Heart left ventricle (tissue), 16 donors: Measurements from ENCODE around the gene KHK. TPM values are rescaled to one million over a fixed set of nuclear protein-coding genes. Genes with fewer than 3 reads are reported as not detected.

Experiments
- ATAC-seq, 4 donors: fragments of 200-7000 bp; cut with Tn5 transposase; one replicate each; pipeline ENCODE4 v1.9.1; 2020 to 2022; ENCODE audit warnings: moderate library complexity in 4 of 4, mild to moderate bottlenecking in 3 of 4, moderate number of reproducible peaks in 1 of 4
- DNase-seq, 5 donors: peaks; one replicate each; pipeline ENCODE4 v3.0.0-alpha.2; 2020
- H3K27ac ChIP-seq, 12 donors: fragments of 200-600 bp; sonication (generic) in 4 of 12; one replicate each; pipeline versions ENCODE4 v1.5.0 to v1.8.0; 2016 to 2022; ENCODE audit warnings: mild to moderate bottlenecking in 2 of 12
- H3K27me3 ChIP-seq, 9 donors: fragments of 200-600 bp; sonication (generic) in 2 of 9; one replicate each; pipeline versions ENCODE4 v1.5.1 to v1.8.0; 2016 to 2022; ENCODE audit warnings: mild to moderate bottlenecking in 3 of 9
- H3K36me3 ChIP-seq, 9 donors: fragments of 200-600 bp; sonication (generic) in 2 of 9; one replicate each; pipeline versions ENCODE4 v1.5.0 to v1.8.0; 2018 to 2022; ENCODE audit warnings: mild to moderate bottlenecking in 2 of 9
- H3K4me1 ChIP-seq, 12 donors: fragments of 200-600 bp; sonication (generic) in 4 of 12; one replicate each; pipeline versions ENCODE4 v1.5.0 to v1.8.0; 2016 to 2022; ENCODE audit warnings: mild to moderate bottlenecking in 3 of 12
- H3K4me3 ChIP-seq, 12 donors: fragments of 200-600 bp; sonication (generic) in 4 of 12; one replicate each; pipeline versions ENCODE4 v1.5.0 to v1.8.0; 2017 to 2022; ENCODE audit warnings: mild to moderate bottlenecking in 9 of 12, moderate library complexity in 4 of 12
- H3K9me3 ChIP-seq, 12 donors: fragments of 200-600 bp; sonication (generic) in 4 of 12; one replicate each; pipeline versions ENCODE4 v1.5.0 to v1.8.0; 2016 to 2022; ENCODE audit warnings: mild to moderate bottlenecking in 1 of 12
- POLR2A ChIP-seq, 2 donors: fragments of 450-650 bp; IDR thresholded peaks; one replicate each; pipeline ENCODE4 v1.6.1; 2017; ENCODE audit warnings: antibody characterized with exemption in 2 of 2, mild to moderate bottlenecking in 2 of 2, moderate library complexity in 2 of 2
- WGBS, 4 donors: extraction: QIAGEN DNeasy Blood & Tissue Kit in 2 of 4; methylation state at CpG; one replicate each; pipeline versions ENCODE4 v1.1.5 to v1.1.7; 2013 to 2018; 5-methylcytosine and 5-hydroxymethylcytosine counted together
- intact Hi-C, 10 donors: fragments of 100-400 bp; cut with DNase I; formaldehyde crosslinking; loops; one replicate each; pipeline versions ENCODE4 v1.11.1 to v1.14.2; 2022
- polyA plus RNA-seq, 2 donors: library from polyadenylated mRNA; stranded (reverse); fragments of 200-250 nt; gene quantifications; one replicate each; pipeline ENCODE4 v1.2.3, GENCODE V29; 2013
- total RNA-seq, 9 donors: library from RNA; depleted of rRNA in 2 of 9; stranded (reverse); fragments of >200 nt in 2 of 9; fragmentation: NEBNext Ultra II Directional in 3 of 9; extraction: Animal tissue kit (Norgen Biotek cat#: 25700) in 3 of 9; gene quantifications; one replicate each; pipeline versions ENCODE4 v1.1.0 to v1.2.4, GENCODE V29; 2016 to 2023
- TF ChIP-seq, protein P1 (sequence below), 12 donors: fragments of 200-600 bp; sonication (generic) in 4 of 12; IDR thresholded peaks; one replicate each; pipeline versions ENCODE4 v1.5.0 to v1.8.0; 2018 to 2022; ENCODE audit warnings: antibody characterized with exemption in 12 of 12, mild to moderate bottlenecking in 5 of 12
- donor health status: ischemic (EF 13 %, LVEDD 7.1; RV severe dilation, severe dysfunction).
- donor health status: healthy with polysubstance abuse.
- donor health status: DM: no; HTN: yes; CAD: no.
- donor health status: DM: no; HTN: no; CAD: no.
- donor health status: ischemic (EF 25% LVEDD 6.9; RV normal size, moderate dysfunction).
- donor health status: ischemic (EF 25% LVEDD 5.7; RV mildly dilated, moderate dysfunction).
- donor health status: healthy.
- donor health status: DM: yes; HTN: yes; CAD: no.
- donor health status: ischemic (EF 35%, LVEDD 5.7; RV mildly dilated, moderate dysfunction).
- donor health status: nonischemic (EF 11% LVEDD 7.7; RV severe dilation, severe dysfunction).
- donor health status: DM: yes; HTN: yes; CAD: no.
- donor health status: PGD.
- donor health status: ischemic (EF 29% LVEDD 5.4; RV normal size, mild dysfunction).
- donor health status: nonischemic (EF 23%, LVEDD 6.1; RV moderate dilation, normal function).

Gene KHK
- total and polyA plus RNA-seq, 11 donors: 0.89 to 3.9 (median 1.8) TPM

DNA sequence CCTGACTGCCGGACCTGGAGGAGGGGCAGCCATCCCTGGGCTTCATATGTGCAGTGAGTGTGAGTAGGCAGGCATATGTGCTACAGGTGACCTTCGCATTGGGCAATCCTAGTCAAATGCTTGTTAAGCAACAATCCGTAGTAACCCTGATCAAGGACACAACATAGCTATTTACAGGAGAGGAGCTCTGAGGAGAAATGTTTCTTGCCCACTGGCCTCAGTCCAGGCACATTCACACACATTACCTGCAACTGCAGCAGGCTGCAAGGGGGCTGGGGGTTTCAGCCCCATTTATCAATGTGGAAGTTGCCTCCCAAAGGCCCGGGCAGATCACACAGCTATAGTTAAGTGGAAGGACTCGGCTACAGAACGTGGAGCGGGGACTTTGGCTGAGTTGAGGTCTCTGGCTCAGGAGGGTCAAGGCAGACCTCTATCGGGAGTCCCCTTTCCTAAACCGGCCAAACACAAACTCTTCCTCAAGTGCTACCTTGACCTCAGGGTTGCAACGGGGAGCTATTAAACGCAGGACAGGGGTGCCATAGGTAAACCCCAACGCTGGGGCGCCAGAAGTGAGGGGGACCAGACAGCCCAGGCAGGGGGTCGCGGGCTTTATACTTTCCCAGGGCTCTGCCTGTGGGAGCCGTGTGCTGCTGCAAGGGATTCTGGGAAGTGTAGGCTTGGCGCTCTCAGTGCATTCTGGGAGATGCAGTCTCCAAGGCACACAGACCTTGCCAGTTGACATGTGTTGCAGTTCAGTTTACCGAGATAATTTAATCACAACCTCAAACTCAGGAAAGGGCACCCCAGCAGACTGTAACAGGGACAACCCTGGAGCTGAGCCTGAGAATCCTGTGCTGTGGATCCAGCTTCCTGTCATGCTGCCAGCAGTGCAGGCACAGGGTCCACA is 9.4 kb downstream of the KHK start:
- H3K36me3 ChIP-seq: no peaks in the 10 kb centered on the region
- H3K4me1 ChIP-seq: peaks cover 0 to 20% (median 8%) of the 10 kb centered on the region in 12 donors
- intact Hi-C loops: loop anchor here in 7 of 10 donors (2.0 to 10.0 kb wide), 7 partner anchors 95 to 251 kb away; partner anchors contain the start of genes TRIM54 (in 4 of the 7), DNAJC5G (in 1 of the 7) and DPYSL5 (in 1 of the 7)
- ATAC-seq: peak; percentile 62 to 89 (median 86)
- peak; percentile 65 to 77 (median 71) for DNase-seq
- peak overlapping the region in 6 of 12 donors; percentile 7 to 68 (median 56) for H3K27ac ChIP-seq
- H3K27me3 ChIP-seq: no peaks in the 10 kb centered on the region
- TF ChIP-seq, protein P1, sequence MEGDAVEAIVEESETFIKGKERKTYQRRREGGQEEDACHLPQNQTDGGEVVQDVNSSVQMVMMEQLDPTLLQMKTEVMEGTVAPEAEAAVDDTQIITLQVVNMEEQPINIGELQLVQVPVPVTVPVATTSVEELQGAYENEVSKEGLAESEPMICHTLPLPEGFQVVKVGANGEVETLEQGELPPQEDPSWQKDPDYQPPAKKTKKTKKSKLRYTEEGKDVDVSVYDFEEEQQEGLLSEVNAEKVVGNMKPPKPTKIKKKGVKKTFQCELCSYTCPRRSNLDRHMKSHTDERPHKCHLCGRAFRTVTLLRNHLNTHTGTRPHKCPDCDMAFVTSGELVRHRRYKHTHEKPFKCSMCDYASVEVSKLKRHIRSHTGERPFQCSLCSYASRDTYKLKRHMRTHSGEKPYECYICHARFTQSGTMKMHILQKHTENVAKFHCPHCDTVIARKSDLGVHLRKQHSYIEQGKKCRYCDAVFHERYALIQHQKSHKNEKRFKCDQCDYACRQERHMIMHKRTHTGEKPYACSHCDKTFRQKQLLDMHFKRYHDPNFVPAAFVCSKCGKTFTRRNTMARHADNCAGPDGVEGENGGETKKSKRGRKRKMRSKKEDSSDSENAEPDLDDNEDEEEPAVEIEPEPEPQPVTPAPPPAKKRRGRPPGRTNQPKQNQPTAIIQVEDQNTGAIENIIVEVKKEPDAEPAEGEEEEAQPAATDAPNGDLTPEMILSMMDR (IDR thresholded peaks at IDR 0.05): peak in 1 of 12 donors; percentile 14
- TF ChIP-seq POLR2A (IDR thresholded peaks at IDR 0.05): no peak
- 24 to 31% (median 25%) methylated on average over 16 to 18 of the region's 18 CpGs for WGBS, 4 donors
- peak overlapping the region in 9 of 12 donors; percentile 14 to 50 (median 43) for H3K4me3 ChIP-seq
- H3K9me3 ChIP-seq: no peaks in the 10 kb centered on the region

DNA sequence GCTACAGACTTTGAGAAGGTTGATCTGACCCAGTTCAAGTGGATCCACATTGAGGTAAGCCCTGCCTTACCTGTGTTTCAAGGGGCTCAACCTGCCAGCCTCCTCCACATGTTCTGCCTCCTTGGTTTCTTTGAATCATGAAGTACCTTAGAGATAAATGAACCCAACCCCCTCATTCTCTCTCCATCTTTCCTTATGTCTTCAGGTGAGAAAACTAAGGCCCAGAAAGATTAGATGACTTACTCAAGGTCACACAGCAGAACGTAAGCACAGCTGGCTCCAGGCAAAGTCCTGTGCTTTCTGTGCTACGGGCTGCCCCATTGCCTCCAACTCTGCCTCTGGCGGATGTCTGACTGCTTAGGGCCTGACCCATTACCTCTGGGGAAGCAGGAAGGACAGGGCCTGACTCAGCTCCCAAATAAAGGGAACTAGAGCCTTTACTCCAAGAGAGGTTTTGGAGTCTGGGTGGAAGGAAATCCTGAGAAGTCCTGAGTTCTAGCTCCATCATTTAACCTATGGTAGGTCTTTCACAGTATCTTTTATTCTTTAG is 10.3 kb downstream of the KHK start:
- Histone ChIP-seq H3K4me1 (peaks cover 0 to 20% (median 8%) of the 10 kb centered on the region in 12 donors), H3K27me3 (no peaks in the 10 kb centered on the region), H3K36me3 (no peaks in the 10 kb centered on the region), H3K27ac (peak overlapping the region in 5 of 12 donors; percentile 7 to 68 (median 60)), H3K4me3 (no peak overlapping the region), H3K9me3 (no peaks in the 10 kb centered on the region)
- WGBS, 4 donors: 71 to 84% (median 78%) methylated on average over 3 of the region's 3 CpGs
- intact Hi-C loops: loop anchor here in 7 of 10 donors (2.0 to 10.0 kb wide), 7 partner anchors 94 to 252 kb away; partner anchors contain the start of genes TRIM54 (in 4 of the 7), DNAJC5G (in 1 of the 7) and DPYSL5 (in 1 of the 7)
- DNase-seq (peak in 1 of 5 donors; percentile 37), ATAC-seq (no peak)
- no peak for TF ChIP-seq POLR2A (IDR thresholded peaks at IDR 0.05)
- TF ChIP-seq, protein P1 (IDR thresholded peaks at IDR 0.05): no peak

DNA sequence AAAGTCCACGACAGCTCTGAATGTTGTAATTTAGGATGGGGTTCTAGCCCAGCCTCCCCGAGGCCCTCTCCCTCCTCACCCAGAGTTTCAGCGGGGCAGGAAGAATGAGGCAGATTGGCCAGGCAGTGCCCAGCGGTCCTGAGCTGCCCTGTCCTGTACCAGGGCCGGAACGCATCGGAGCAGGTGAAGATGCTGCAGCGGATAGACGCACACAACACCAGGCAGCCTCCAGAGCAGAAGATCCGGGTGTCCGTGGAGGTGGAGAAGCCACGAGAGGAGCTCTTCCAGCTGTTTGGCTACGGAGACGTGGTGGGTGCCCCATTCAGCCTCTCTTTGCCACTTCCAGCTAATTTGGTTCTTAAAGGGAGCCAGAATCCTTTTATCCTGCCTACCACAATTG is 10.8 kb downstream of the KHK start:
- Histone ChIP-seq H3K27ac (no peak overlapping the region), H3K9me3 (no peaks in the 10 kb centered on the region), H3K4me1 (peaks cover 0 to 20% (median 8%) of the 10 kb centered on the region in 12 donors), H3K4me3 (no peak overlapping the region), H3K36me3 (no peaks in the 10 kb centered on the region), H3K27me3 (no peaks in the 10 kb centered on the region)
- TF ChIP-seq POLR2A (IDR thresholded peaks at IDR 0.05): no peak
- TF ChIP-seq, protein P1 (IDR thresholded peaks at IDR 0.05): no peak
- no peak for DNase-seq
- intact Hi-C loops: loop anchor here in 7 of 10 donors (2.0 to 10.0 kb wide), 7 partner anchors 93 to 253 kb away; partner anchors contain the start of genes TRIM54 (in 4 of the 7), DNAJC5G (in 1 of the 7) and DPYSL5 (in 1 of the 7)
- no peak for ATAC-seq
- 90 to 95% (median 93%) methylated on average over 14 of the region's 14 CpGs for WGBS, 4 donors
